ENCODE measurements around the gene LRP5.

Gene LRP5

DNA sequence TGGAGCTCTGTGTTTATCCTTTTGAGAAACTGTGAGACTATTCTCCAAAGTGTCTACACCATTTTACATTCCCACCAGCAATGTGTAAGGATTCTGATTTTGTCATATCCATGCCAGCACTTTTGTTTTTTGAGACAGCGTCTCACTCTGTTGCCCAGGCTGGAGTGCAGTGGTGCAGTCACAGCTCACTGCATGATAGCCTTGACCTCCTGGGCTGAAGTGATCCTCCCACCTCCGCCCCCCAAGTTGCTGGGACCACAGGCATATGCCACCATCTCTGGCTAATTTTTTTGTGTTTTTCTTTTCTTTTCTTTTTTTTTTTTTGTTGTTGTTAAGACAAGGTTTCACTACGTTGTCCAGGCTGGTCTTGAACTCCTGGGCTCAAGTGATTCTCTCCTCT, 183.5 kb downstream of the LRP5 start:
- Histone ChIP-seq H3K36me3 (ENCODE audit: low read depth) (no peaks in the 10 kb centered on the region), H3K4me1 (ENCODE audit: insufficient read depth, poor library complexity, severe bottlenecking) (peaks cover 10% of the 10 kb centered on the region), H3K27ac (ENCODE audit: poor library complexity, severe bottlenecking) (no peak overlapping the region), H3K27me3 (ENCODE audit: insufficient read depth, poor library complexity, severe bottlenecking) (no peaks in the 10 kb centered on the region), H3K4me3 (ENCODE audit: severe bottlenecking) (no peak overlapping the region), H3K9me3 (ENCODE audit: severe bottlenecking) (no peaks in the 10 kb centered on the region)
- no peak for DNase-seq (ENCODE audit: low spot score)
- no peak for ATAC-seq (ENCODE audit: low read depth)
- TF ChIP-seq, protein P1, sequence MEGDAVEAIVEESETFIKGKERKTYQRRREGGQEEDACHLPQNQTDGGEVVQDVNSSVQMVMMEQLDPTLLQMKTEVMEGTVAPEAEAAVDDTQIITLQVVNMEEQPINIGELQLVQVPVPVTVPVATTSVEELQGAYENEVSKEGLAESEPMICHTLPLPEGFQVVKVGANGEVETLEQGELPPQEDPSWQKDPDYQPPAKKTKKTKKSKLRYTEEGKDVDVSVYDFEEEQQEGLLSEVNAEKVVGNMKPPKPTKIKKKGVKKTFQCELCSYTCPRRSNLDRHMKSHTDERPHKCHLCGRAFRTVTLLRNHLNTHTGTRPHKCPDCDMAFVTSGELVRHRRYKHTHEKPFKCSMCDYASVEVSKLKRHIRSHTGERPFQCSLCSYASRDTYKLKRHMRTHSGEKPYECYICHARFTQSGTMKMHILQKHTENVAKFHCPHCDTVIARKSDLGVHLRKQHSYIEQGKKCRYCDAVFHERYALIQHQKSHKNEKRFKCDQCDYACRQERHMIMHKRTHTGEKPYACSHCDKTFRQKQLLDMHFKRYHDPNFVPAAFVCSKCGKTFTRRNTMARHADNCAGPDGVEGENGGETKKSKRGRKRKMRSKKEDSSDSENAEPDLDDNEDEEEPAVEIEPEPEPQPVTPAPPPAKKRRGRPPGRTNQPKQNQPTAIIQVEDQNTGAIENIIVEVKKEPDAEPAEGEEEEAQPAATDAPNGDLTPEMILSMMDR (IDR thresholded peaks at IDR 0.05; ENCODE audit: poor library complexity, severe bottlenecking) = no peak

DNA sequence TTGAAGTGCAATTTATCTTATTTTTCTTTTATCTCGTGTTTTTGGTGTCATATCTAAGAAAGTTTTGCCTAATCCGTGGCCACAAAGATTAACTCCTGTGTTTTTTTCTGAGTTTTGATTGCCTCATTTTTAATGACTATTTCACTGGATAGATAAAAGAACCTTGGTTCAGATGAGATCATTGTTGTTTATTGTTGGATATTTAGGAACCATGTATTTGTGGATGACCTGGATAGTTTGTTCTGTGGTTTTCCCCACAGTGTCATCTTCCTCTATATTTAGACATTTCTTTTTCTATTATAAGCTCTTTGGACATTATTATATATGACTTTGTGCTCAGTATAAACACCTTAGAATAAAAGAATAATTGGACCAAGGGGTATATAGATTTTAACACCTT, 185.4 kb downstream of the LRP5 start:
- ATAC-seq (ENCODE audit: low read depth) = no peak
- Histone ChIP-seq H3K4me1 (ENCODE audit: insufficient read depth, poor library complexity, severe bottlenecking) (peaks cover 10% of the 10 kb centered on the region), H3K9me3 (ENCODE audit: severe bottlenecking) (no peaks in the 10 kb centered on the region), H3K36me3 (ENCODE audit: low read depth) (no peaks in the 10 kb centered on the region), H3K27ac (ENCODE audit: poor library complexity, severe bottlenecking) (no peak overlapping the region), H3K4me3 (ENCODE audit: severe bottlenecking) (no peak overlapping the region), H3K27me3 (ENCODE audit: insufficient read depth, poor library complexity, severe bottlenecking) (no peaks in the 10 kb centered on the region)
- DNase-seq (ENCODE audit: low spot score) = no peak
- TF ChIP-seq, protein P1 (IDR thresholded peaks at IDR 0.05; ENCODE audit: poor library complexity, severe bottlenecking) = no peak

DNA sequence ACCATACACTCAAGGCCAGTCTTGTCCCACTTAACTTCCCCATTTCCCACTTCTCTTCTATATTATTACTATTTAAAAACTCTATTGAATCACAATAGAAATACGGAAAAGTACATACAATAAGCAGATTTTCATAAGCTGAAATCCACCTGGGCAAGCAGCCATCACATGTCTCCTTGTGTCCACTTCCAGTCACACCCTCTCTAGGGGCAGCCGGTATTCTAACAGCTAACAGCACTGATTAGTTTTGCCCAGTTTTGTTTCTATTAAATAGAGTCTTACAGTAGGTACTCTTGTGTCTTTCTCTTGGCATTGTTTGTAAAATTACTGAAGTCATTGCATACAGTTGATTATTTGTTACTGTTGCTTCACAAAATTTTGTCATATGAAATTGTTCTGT, 185.9 kb downstream of the LRP5 start:
- peaks cover 10% of the 10 kb centered on the region for H3K4me1 ChIP-seq (ENCODE audit: insufficient read depth, poor library complexity, severe bottlenecking)

More for the DNA sequence above, 185.9 kb downstream of the LRP5 start:
- no peak for ATAC-seq (ENCODE audit: low read depth)
- no peaks in the 10 kb centered on the region for H3K36me3 ChIP-seq (ENCODE audit: low read depth)
- TF ChIP-seq, protein P1 (IDR thresholded peaks at IDR 0.05; ENCODE audit: poor library complexity, severe bottlenecking) = no peak
- DNase-seq (ENCODE audit: low spot score) = no peak
- H3K9me3 ChIP-seq (ENCODE audit: severe bottlenecking) = no peaks in the 10 kb centered on the region
- H3K27ac ChIP-seq (ENCODE audit: poor library complexity, severe bottlenecking) = no peak overlapping the region
- no peak overlapping the region for H3K4me3 ChIP-seq (ENCODE audit: severe bottlenecking)
- H3K27me3 ChIP-seq (ENCODE audit: insufficient read depth, poor library complexity, severe bottlenecking) = no peaks in the 10 kb centered on the region

All from RWPE2 (cell line).